Right lobe of liver (tissue), 6 donors: Measurements from ENCODE around the gene FAM20B. TPM values are rescaled to one million over a fixed set of nuclear protein-coding genes. Genes with fewer than 3 reads are reported as not detected.
"Not testable (repeated sequence)": the region's sequence is repeated elsewhere in the genome, so short reads cannot be mapped to it uniquely, and the experiment has no call there.

ENCODE experiments used
- ATAC-seq, 4 donors: fragments of 200-7000 bp; cut with Tn5 transposase; one replicate each; pipeline ENCODE4 v1.9.1; 2020; ENCODE audit warnings: mild to moderate bottlenecking in 4 of 4, moderate library complexity in 4 of 4
- DNase-seq, 3 donors: peaks; one replicate each; pipeline ENCODE4 v3.0.0-alpha.2; 2020
- H3K27ac ChIP-seq, 3 donors: fragments of 200-600 bp; one replicate each; pipeline ENCODE4 v1.8.0; 2022
- H3K27me3 ChIP-seq, 2 donors: fragments of 200-600 bp; one replicate each; pipeline ENCODE4 v1.8.0; 2022
- H3K36me3 ChIP-seq, 4 donors: fragments of 200-600 bp; sonication (generic) in 1 of 4; one replicate each; pipeline versions ENCODE4 v1.5.1 to v1.8.0; 2017 to 2022; ENCODE audit warnings: control low read depth in 1 of 4
- H3K4me1 ChIP-seq, 4 donors: fragments of 200-600 bp; sonication (generic) in 1 of 4; one replicate each; pipeline versions ENCODE4 v1.5.1 to v1.8.0; 2017 to 2022; ENCODE audit warnings: control low read depth in 1 of 4
- H3K4me3 ChIP-seq, 3 donors: fragments of 200-600 bp; one replicate each; pipeline ENCODE4 v1.8.0; 2022
- H3K9me3 ChIP-seq, 4 donors: fragments of 200-600 bp; sonication (generic) in 1 of 4; one replicate each; pipeline versions ENCODE4 v1.5.1 to v1.8.0; 2017 to 2022; ENCODE audit warnings: control low read depth in 1 of 4
- CTCF ChIP-seq, 4 donors: fragments of 200-600 bp in 3 of 4; fragments of 450-650 bp in 1 of 4; IDR thresholded peaks; one replicate each; pipeline versions ENCODE4 v1.5.1 to v1.8.0; 2016 to 2022; ENCODE audit warnings: antibody characterized with exemption in 4 of 4, mild to moderate bottlenecking in 2 of 4
- POLR2A ChIP-seq: fragments of 450-650 bp; IDR thresholded peaks from one replicate; pipeline ENCODE4 v1.6.1; 2017; ENCODE audit warnings: antibody characterized with exemption, mild to moderate bottlenecking
- WGBS: methylation state at CpG from one replicate; pipeline ENCODE4 v1.1.6; 2018; ENCODE audit warnings: low coverage, low lambda C conversion rate; ENCODE audit not compliant: insufficient coverage; ENCODE audit errors: missing lambda C conversion rate; 5-methylcytosine and 5-hydroxymethylcytosine counted together
- intact Hi-C, 2 donors: fragments of 100-400 bp; cut with DNase I; formaldehyde crosslinking; loops; one replicate each; pipeline versions ENCODE4 v1.11.2 to v1.14.1; 2022
- long read RNA-seq: library from polyadenylated mRNA; unstranded; transcript quantifications from one replicate; pipeline ENCODE4 v2.0.0, GENCODE V29; 2019
- total RNA-seq, 6 experiments: library from RNA; depleted of rRNA in 2 of 6; stranded (reverse); fragments of >200 nt in 2 of 6; fragmentation: NEBNext Ultra II Directional in 3 of 6; extraction: Animal tissue kit (Norgen Biotek cat#: 25700) in 3 of 6; gene quantifications; one replicate each; pipeline versions ENCODE4 v1.1.0 to v1.2.4, GENCODE V29; 2016 to 2023
- donor health status: DM: no; HTN: yes; CAD: no.
- donor health status: DM: no; HTN: no; CAD: no.
- donor health status: DM: no; HTN: no; CAD: no.
- donor health status: DM: no; HTN: yes; CAD: no.
- donor health status: DM: no; HTN: yes; CAD: no.

The FAM20B gene
- total RNA-seq, result 10 to 100 TPM; 14.7 to 19.6 (median 17.1) TPM
- long read RNA-seq, result 0 reads

DNA sequence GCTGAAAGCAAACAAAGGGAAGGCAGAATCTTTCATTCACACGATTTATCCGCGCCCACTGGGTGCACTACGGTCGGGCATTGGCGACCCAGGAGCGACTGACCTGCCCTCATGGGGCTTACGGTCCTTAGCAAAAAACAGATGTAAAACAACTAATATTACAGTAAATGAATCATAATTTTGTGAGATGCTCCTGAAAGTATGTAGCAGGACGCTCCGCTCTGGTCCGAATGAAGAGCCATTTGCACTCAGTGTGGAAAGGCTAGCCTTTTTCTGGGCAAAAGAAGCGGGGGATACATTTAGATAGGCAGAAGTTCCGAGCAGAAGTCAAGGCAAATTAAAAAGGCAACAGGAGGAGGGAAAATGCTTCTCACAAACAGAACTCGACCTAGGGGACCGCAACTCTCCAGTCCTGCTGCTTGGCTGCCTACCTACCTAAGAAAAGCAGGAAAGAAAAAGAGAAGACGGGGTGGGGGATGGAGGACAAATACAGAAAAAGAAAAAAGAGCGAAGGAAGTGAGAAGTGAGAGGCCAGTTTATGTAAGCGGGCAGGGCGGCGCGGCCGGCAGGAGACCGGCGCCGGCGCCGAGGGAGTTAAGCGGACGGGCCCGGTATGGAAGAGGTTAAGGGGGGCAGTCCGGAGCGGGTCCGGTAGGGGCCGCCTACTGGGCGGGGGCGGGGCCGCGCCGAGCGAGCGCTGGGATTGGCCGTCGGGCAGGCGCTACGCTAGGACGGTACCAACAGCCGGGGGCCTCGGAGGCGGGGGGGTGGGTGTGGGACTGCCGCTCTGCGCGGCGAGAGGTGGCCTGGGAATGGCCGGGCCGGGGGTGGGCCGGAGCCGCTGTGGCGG lies at the start of gene FAM20B:
FAM20B (plus strand) TSS at position 770 of the 850 bp plus-strand sequence. CDS start 17,954 bp downstream, outside the sequence.
- 27% methylated on average over 36 of the region's 58 CpGs for WGBS
- Histone ChIP-seq H3K9me3 (no peaks in the 10 kb centered on the region), H3K36me3 (no peaks in the 10 kb centered on the region), H3K4me1 (peaks cover 0 to 25% (median 9%) of the 10 kb centered on the region in 4 donors), H3K4me3 (peak within 1 kb of the TSS; percentile 95 to 96 (median 96)), H3K27me3 (no peaks in the 10 kb centered on the region), H3K27ac (peak within 1 kb of the TSS; percentile 88 to 93 (median 90))
- ATAC-seq (peak; percentile 94 to 95 (median 94)), DNase-seq (peak; percentile 96 to 98 (median 98))
- intact Hi-C loops, result no loop called here
- TF ChIP-seq CTCF (IDR thresholded peaks at IDR 0.05) (no peak), POLR2A (no peak)

- TF ChIP-seq CTCF (IDR thresholded peaks at IDR 0.05), result no peak
- TF ChIP-seq POLR2A, result no peak
- Histone ChIP-seq H3K4me1 (no peaks in the 10 kb centered on the region), H3K36me3 (no peaks in the 10 kb centered on the region), H3K4me3 (no peak overlapping the region), H3K27me3 (no peaks in the 10 kb centered on the region), H3K9me3 (no peaks in the 10 kb centered on the region), H3K27ac (no peak overlapping the region)
- intact Hi-C loops, result no loop called here
- WGBS, result no CpG with 5 or more reads among the region's 2 CpGs
- ATAC-seq (no peak), DNase-seq (no peak)
These were observed 49.2 kb upstream of the FAM20B start for GRCh38 chr1:178976541-178976940.

DNA sequence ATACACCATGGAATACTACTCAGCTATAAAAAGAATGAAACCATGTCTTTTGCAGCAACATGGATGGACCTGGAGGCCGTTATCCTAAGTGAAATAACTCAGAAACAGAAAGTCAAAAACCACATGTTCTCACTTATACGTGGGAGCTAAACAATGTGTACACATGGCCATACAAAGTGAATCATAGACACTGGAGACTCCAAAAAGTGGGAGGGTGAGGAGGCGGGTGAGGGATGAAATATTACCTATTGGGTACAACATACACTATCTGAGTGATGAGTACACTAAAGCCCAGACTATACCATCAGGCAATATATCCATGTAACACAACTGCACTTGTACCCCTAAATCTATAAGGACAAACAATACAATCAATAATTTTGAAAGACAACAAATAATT lies 39.5 kb upstream of the FAM20B start:
- Histone ChIP-seq H3K4me1 (no peaks in the 10 kb centered on the region), H3K27me3 (no peaks in the 10 kb centered on the region), H3K36me3 (no peaks in the 10 kb centered on the region), H3K27ac (no peak overlapping the region), H3K4me3 (no peak overlapping the region), H3K9me3 (no peaks in the 10 kb centered on the region)
- intact Hi-C loops, result no loop called here
- no peak for TF ChIP-seq CTCF (IDR thresholded peaks at IDR 0.05)
- TF ChIP-seq POLR2A, result no peak
- DNase-seq, result no peak
- ATAC-seq, result no peak
- 77% methylated on average over 3 of the region's 3 CpGs for WGBS

- WGBS, result 79% methylated on average over 2 of the region's 2 CpGs
- H3K4me1 ChIP-seq, H3K9me3 ChIP-seq, H3K4me3 ChIP-seq, intact Hi-C loops, DNase-seq, H3K36me3 ChIP-seq, H3K27ac ChIP-seq, H3K27me3 ChIP-seq, ATAC-seq: not testable (repeated sequence)
These were observed 37.5 kb upstream of the FAM20B start for GRCh38 chr1:178988198-178988597.

DNA sequence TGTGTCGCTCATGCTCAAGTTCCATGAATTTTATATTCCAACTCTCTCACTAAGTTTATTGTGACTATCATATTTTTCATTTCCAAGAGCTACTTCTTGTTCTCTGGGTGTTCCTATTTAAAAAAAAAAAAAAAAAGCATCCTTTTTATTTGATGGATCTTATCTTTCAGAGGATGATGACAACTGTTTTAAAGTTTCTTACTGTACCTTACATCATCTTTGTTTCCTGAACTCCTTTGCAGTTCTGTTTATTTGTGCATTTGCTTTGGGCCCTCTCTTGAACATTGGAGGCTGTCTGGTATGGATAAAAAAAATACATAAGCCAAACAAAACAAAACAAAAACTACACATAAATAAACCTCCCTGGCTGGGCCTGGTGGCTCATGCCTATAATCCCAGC lies 32.1 kb upstream of the FAM20B start:
- H3K36me3 ChIP-seq, result no peaks in the 10 kb centered on the region
- WGBS, result 93% methylated on average over 1 of the region's 1 CpG
- TF ChIP-seq POLR2A (no peak), CTCF (IDR thresholded peaks at IDR 0.05) (no peak)
- no peak for ATAC-seq
- DNase-seq, result no peak
- H3K4me1 ChIP-seq, result no peaks in the 10 kb centered on the region
- H3K27ac ChIP-seq, result no peak overlapping the region
- no peak overlapping the region for H3K4me3 ChIP-seq
- no peaks in the 10 kb centered on the region for H3K27me3 ChIP-seq
- intact Hi-C loops, result no loop called here
- no peaks in the 10 kb centered on the region for H3K9me3 ChIP-seq
